Measurements from ENCODE around the gene ITGB2.

Gene ITGB2

DNA sequence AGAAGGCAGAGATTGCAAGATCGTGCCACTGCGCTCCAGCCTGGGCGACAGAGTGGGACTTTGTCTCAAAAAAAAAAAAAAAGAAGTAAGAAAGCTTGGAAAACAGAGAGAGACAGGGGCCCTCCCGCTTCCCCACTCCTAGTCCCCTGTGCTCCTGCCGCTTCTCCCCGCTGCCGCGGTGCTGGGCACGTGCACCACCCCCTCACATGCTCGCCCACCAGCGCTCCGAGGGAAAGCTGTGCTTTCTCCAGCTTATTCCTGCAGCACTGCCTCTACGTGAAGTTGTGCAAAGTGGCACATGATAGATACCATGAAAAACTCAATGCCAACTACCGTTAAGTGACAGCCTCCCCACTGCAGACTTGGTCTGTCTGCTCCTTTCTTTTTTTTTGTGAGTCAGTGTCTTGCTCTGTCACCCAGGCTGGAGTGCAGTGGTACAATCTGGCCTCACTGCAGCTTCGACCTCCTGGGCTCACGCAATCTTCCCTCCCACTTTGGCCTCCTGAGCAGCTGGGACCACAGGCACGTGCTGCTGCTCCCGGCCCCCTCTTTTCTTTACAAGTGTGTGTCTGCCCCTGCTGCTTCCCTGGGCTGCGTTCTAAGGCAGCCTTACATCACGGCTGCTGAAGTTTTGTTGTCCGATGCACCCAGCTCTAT lies 34.6 kb upstream of the ITGB2 start:
- H3K4me3 ChIP-seq (ENCODE audit: low read depth, low read length) = no peak overlapping the region
- TF ChIP-seq, protein P1, sequence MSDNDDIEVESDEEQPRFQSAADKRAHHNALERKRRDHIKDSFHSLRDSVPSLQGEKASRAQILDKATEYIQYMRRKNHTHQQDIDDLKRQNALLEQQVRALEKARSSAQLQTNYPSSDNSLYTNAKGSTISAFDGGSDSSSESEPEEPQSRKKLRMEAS (IDR thresholded peaks at IDR 0.05; ENCODE audit: low read depth, low read length) = no peak
- TF ChIP-seq, protein P2, sequence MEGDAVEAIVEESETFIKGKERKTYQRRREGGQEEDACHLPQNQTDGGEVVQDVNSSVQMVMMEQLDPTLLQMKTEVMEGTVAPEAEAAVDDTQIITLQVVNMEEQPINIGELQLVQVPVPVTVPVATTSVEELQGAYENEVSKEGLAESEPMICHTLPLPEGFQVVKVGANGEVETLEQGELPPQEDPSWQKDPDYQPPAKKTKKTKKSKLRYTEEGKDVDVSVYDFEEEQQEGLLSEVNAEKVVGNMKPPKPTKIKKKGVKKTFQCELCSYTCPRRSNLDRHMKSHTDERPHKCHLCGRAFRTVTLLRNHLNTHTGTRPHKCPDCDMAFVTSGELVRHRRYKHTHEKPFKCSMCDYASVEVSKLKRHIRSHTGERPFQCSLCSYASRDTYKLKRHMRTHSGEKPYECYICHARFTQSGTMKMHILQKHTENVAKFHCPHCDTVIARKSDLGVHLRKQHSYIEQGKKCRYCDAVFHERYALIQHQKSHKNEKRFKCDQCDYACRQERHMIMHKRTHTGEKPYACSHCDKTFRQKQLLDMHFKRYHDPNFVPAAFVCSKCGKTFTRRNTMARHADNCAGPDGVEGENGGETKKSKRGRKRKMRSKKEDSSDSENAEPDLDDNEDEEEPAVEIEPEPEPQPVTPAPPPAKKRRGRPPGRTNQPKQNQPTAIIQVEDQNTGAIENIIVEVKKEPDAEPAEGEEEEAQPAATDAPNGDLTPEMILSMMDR (IDR thresholded peaks at IDR 0.05; ENCODE audit: low read depth, low read length) = no peak
- TF ChIP-seq MYC (IDR thresholded peaks at IDR 0.05; ENCODE audit: low read depth, low read length) (no peak), POLR2A (IDR thresholded peaks at IDR 0.05; ENCODE audit: extremely low read depth, insufficient read length) (no peak)
- DNase-seq (ENCODE audit: low read depth) = no peak

DNA sequence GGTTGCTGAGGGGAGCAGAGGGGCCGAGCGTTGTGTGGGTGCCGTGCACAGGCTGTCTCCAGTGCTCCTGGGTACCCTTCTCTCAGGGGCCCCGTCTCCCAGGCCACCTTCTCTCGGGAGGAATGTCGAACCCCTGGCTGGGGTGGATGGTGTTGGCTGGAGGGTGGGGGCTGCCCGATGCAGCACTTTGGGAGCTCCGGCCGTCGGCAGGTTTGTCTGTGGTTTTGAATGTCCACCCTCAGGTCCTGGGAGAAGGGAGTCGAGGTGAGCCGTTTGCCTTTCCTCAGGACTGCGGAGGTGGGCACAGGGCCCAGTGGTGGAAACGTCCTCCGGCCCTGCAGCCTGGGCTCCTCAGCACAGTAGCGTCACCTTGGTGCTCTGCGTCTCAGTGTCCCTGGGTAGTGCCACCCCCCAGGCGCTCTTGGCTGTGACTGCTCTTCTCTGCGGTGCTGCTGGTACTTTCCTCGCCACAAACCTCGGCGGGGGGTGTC lies 33.6 kb upstream of the ITGB2 start:
- TF ChIP-seq, protein P1 (IDR thresholded peaks at IDR 0.05; ENCODE audit: low read depth, low read length) = no peak
- TF ChIP-seq MYC (IDR thresholded peaks at IDR 0.05; ENCODE audit: low read depth, low read length) (no peak), POLR2A (IDR thresholded peaks at IDR 0.05; ENCODE audit: extremely low read depth, insufficient read length) (no peak)
- TF ChIP-seq, protein P2 (IDR thresholded peaks at IDR 0.05; ENCODE audit: low read depth, low read length) = no peak
- no peak for DNase-seq (ENCODE audit: low read depth)
- H3K4me3 ChIP-seq (ENCODE audit: low read depth, low read length) = no peak overlapping the region

DNA sequence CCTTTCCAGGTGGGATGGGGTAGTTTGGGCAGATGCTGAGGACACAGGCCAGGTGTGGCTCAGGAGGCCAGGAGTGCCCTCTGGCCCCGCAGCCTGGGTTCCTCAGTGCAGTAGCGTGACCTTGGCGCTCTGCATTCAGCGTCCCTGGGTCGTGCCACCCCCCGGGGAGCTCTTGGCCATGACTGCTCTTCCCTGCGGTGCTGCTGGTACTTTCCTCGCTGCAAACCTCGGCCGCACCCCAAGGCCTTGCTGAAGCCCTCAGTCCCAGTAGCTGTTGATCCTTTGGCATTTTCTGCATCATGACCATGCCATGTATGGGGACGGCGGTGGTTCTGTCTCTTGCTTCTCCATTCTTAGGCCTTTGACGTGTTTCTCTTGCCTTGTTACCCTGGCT lies 32.9 kb upstream of the ITGB2 start:
- no peak for DNase-seq (ENCODE audit: low read depth)
- H3K4me3 ChIP-seq (ENCODE audit: low read depth, low read length) = no peak overlapping the region
- TF ChIP-seq, protein P2 (IDR thresholded peaks at IDR 0.05; ENCODE audit: low read depth, low read length) = no peak
- TF ChIP-seq MYC (IDR thresholded peaks at IDR 0.05; ENCODE audit: low read depth, low read length) (no peak), POLR2A (IDR thresholded peaks at IDR 0.05; ENCODE audit: extremely low read depth, insufficient read length) (no peak)
- TF ChIP-seq, protein P1 (IDR thresholded peaks at IDR 0.05; ENCODE audit: low read depth, low read length) = no peak

DNA sequence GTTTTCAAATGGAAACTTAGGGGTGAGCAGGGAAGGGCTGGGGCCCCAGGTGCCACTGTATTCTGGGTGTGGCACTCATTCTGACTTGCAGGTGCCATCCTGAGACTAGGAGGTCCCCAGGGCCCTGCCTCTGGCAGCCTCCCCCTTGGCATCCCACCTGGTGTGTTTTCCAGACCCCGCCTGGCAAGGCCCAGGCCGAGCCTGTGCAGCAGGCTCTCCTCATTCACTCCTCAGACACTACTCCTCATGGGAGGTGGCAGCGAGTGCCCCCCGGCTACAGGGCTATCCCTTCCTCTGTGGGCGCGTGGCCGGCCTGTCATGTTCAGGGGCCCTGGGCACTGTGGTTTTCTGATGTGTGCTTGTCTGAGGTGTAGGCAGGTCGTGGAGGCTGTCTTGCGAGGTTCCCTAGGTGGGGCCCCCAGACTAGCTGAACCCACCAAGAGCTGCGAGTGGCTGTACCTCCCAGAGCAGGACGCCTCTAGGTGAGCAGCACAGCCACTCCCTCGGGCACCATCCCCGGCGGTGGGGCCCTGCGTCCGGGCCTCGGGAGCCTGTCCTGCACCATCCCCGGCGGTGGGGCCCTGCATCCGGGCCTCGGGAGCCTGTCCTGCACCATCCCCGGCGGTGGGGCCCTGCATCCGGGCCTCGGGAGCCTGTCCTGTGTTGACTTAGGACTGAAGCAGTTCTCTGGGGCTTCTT lies 32.4 kb upstream of the ITGB2 start:
- no peak overlapping the region for H3K4me3 ChIP-seq (ENCODE audit: low read depth, low read length)
- TF ChIP-seq, protein P2 (IDR thresholded peaks at IDR 0.05; ENCODE audit: low read depth, low read length) = no peak
- TF ChIP-seq, protein P1 (IDR thresholded peaks at IDR 0.05; ENCODE audit: low read depth, low read length) = no peak
- TF ChIP-seq MYC (IDR thresholded peaks at IDR 0.05; ENCODE audit: low read depth, low read length) (no peak), POLR2A (IDR thresholded peaks at IDR 0.05; ENCODE audit: extremely low read depth, insufficient read length) (no peak)
- no peak for DNase-seq (ENCODE audit: low read depth)

DNA sequence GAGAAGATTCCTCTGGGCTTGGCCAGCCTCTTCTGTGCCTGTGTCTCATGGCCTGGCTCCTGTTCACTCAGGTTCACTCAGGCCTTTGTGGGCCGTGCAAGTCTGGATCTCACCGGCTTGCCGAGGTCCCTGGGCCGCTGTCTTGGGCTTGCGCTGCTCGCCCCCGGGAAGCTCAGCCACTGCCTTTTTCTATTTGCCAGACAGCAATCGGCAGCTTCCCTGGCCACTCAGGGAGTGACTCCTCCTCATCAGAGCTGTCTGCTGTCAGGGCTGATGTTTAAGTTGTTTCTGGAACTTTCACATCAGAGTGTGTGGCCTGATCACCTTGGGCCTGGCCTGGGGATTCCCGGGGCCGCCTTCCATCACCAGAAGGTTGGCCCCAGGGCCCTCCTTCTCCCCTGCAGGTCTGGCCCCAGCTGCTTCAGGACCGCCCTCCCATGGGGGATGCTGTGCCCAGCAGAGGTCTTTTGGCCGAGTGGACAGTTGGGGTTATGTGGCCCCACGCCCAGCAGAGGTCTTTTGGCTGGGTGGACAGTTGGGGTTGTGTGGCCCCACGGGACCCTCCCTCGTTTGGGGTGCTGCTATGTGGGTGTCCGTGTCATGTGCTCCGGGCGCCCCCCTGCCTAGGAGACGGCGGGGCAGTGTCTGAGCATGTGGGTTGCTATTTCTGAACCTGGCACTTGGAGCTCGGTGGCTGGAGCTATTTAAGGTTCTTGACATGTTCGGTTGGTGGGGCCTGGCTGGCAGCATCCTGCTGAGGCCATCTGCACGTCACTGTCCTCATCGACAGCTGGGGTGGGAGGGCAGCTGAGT lies 31.6 kb upstream of the ITGB2 start:
- no peak for DNase-seq (ENCODE audit: low read depth)
- H3K4me3 ChIP-seq (ENCODE audit: low read depth, low read length) = no peak overlapping the region
- TF ChIP-seq POLR2A (IDR thresholded peaks at IDR 0.05; ENCODE audit: extremely low read depth, insufficient read length) (no peak), MYC (IDR thresholded peaks at IDR 0.05; ENCODE audit: low read depth, low read length) (no peak)
- TF ChIP-seq, protein P1 (IDR thresholded peaks at IDR 0.05; ENCODE audit: low read depth, low read length) = no peak
- TF ChIP-seq, protein P2 (IDR thresholded peaks at IDR 0.05; ENCODE audit: low read depth, low read length) = no peak

All from NB4 (cell line).